Endothelial cell (in vitro differentiated cells): ENCODE results near the gene AUNIP. TPM values are rescaled to one million over a fixed set of nuclear protein-coding genes. Genes with fewer than 3 reads are reported as not detected.

Experiments used
- DNase-seq: peaks from one replicate; pipeline ENCODE4 v3.0.0; 2021; ENCODE audit warnings: low spot score
- H3K27ac Mint-ChIP-seq: one replicate; pipeline ENCODE4 v1.8.0; 2021; ENCODE audit warnings: mixed read lengths, inconsistent platforms; ENCODE audit not compliant: unreplicated experiment
- H3K27me3 Mint-ChIP-seq: one replicate; pipeline ENCODE4 v1.8.0; 2021; ENCODE audit warnings: mild to moderate bottlenecking, moderate library complexity, mixed read lengths, inconsistent platforms; ENCODE audit not compliant: unreplicated experiment
- H3K36me3 Mint-ChIP-seq: one replicate; pipeline ENCODE4 v1.8.0; 2021; ENCODE audit warnings: mild to moderate bottlenecking, low read depth, mixed read lengths, inconsistent platforms; ENCODE audit not compliant: unreplicated experiment
- H3K4me1 Mint-ChIP-seq: one replicate; pipeline ENCODE4 v1.8.0; 2021; ENCODE audit warnings: mild to moderate bottlenecking, mixed read lengths, inconsistent platforms; ENCODE audit not compliant: unreplicated experiment
- H3K4me3 Mint-ChIP-seq: one replicate; pipeline ENCODE4 v1.8.0; 2021; ENCODE audit warnings: mild to moderate bottlenecking, mixed read lengths, inconsistent platforms; ENCODE audit not compliant: unreplicated experiment
- H3K9me3 Mint-ChIP-seq: one replicate; pipeline ENCODE4 v1.8.0; 2021; ENCODE audit warnings: mixed read lengths, inconsistent platforms; ENCODE audit not compliant: unreplicated experiment
- CTCF ChIP-seq: fragments of 200-600 bp; sonication (generic); IDR thresholded peaks from one replicate; pipeline ENCODE4 v1.5.0; 2021; ENCODE audit warnings: antibody characterized with exemption; ENCODE audit not compliant: unreplicated experiment
- total RNA-seq: library from RNA; stranded (reverse); fragmentation: NEBNext Ultra II Directional; extraction: Animal tissue kit (Norgen Biotek cat#: 25700); gene quantifications from one replicate; pipeline ENCODE4 v1.2.1, GENCODE V29; 2021; ENCODE audit not compliant: unreplicated experiment

Gene AUNIP
- total RNA-seq, 1 donor from 2014 or later = 3.3 TPM

GRCh38 chr1:25833158-25833557, 26.1 kb downstream of the AUNIP start:
- TF ChIP-seq CTCF = no peak

GRCh38 chr1:25832336-25833037, 26.8 kb downstream of the AUNIP start:
- H3K36me3 Mint-ChIP-seq = peaks cover 25% of the 10 kb centered on the region
- H3K4me3 Mint-ChIP-seq = no peak overlapping the region
- H3K9me3 Mint-ChIP-seq = no peaks in the 10 kb centered on the region

More at GRCh38 chr1:25833158-25833557, 26.1 kb downstream of the AUNIP start:
- peaks cover 70% of the 10 kb centered on the region for H3K4me1 Mint-ChIP-seq
- DNase-seq = no peak
- no peaks in the 10 kb centered on the region for H3K27me3 Mint-ChIP-seq
- H3K4me3 Mint-ChIP-seq = no peak overlapping the region
- H3K9me3 Mint-ChIP-seq = no peaks in the 10 kb centered on the region
- no peak overlapping the region for H3K27ac Mint-ChIP-seq
- peaks cover 21% of the 10 kb centered on the region for H3K36me3 Mint-ChIP-seq

GRCh38 chr1:25831569-25832196, 27.6 kb downstream of the AUNIP start:
- no peaks in the 10 kb centered on the region for H3K9me3 Mint-ChIP-seq
- peaks cover 25% of the 10 kb centered on the region for H3K36me3 Mint-ChIP-seq
- H3K4me3 Mint-ChIP-seq = no peak overlapping the region
- no peak for TF ChIP-seq CTCF
- H3K4me1 Mint-ChIP-seq = peaks cover 64% of the 10 kb centered on the region
- DNase-seq = no peak
- H3K27ac Mint-ChIP-seq = peak overlapping the region; percentile 37
- H3K27me3 Mint-ChIP-seq = no peaks in the 10 kb centered on the region

More at GRCh38 chr1:25832336-25833037, 26.8 kb downstream of the AUNIP start:
- DNase-seq = no peak
- peak overlapping the region; percentile 37 for H3K27ac Mint-ChIP-seq
- H3K27me3 Mint-ChIP-seq = no peaks in the 10 kb centered on the region
- peaks cover 69% of the 10 kb centered on the region for H3K4me1 Mint-ChIP-seq
- TF ChIP-seq CTCF = no peak

- H3K27ac Mint-ChIP-seq = peak overlapping the region; percentile 14
- no peak overlapping the region for H3K4me3 Mint-ChIP-seq
- no peaks in the 10 kb centered on the region for H3K27me3 Mint-ChIP-seq
- DNase-seq = no peak
- H3K9me3 Mint-ChIP-seq = no peaks in the 10 kb centered on the region
- H3K36me3 Mint-ChIP-seq = peaks cover 21% of the 10 kb centered on the region
- H3K4me1 Mint-ChIP-seq = peaks cover 51% of the 10 kb centered on the region
- no peak for TF ChIP-seq CTCF
Measured at GRCh38 chr1:25829046-25829445, 30.2 kb downstream of the AUNIP start.

- Mint-ChIP-seq H3K36me3 (peaks cover 21% of the 10 kb centered on the region), H3K4me1 (peaks cover 55% of the 10 kb centered on the region), H3K27ac (no peak overlapping the region), H3K4me3 (no peak overlapping the region), H3K27me3 (no peaks in the 10 kb centered on the region), H3K9me3 (no peaks in the 10 kb centered on the region)
- no peak for DNase-seq
- no peak for TF ChIP-seq CTCF
Measured at GRCh38 chr1:25828491-25828890, 30.8 kb downstream of the AUNIP start.
